Endothelial cell of umbilical vein (primary cell): ENCODE data around the gene KXD1. TPM values are rescaled to one million over a fixed set of nuclear protein-coding genes. Genes with fewer than 3 reads are reported as not detected.

ENCODE experiments used
- BruUV-seq: library from RNA; stranded (reverse); fragments of 400-500 nt; replicated peaks from 2 replicates; lab custom pipeline; 2021; lab: Mats Ljungman, UMichigan
- CTCF ChIA-PET: fragments of 300-600, 350-600 bp; sonication (Branson Sonifier 250); formaldehyde crosslinking; loops from one replicate; lab custom pipeline; 2021; ENCODE audit warnings: antibody characterized with exemption, inconsistent platforms; lab: Charles Lee
- POLR2A ChIA-PET: fragments of 300-600, 350-600 bp; sonication (Branson Sonifier 250); formaldehyde crosslinking; loops from one replicate; lab custom pipeline; 2021; ENCODE audit warnings: antibody characterized with exemption, inconsistent platforms; lab: Charles Lee
- DNase-seq: peaks from one replicate; pipeline ENCODE4 v3.0.0-alpha.2; 2011; ENCODE audit warnings: low read depth, low spot score
- FAIRE-seq: peaks from 2 replicates; lab custom pipeline; 2011; peaks lifted over from hg19 to GRCh38; lab: Jason Lieb, UNC
- H2AFZ ChIP-seq: 2 replicates; pipeline ENCODE4 v1.6.0; 2012; ENCODE audit warnings: low read depth, low read length, control low read depth, inconsistent platforms
- H3K27ac ChIP-seq: 2 replicates; pipeline ENCODE4 v1.5.1; 2011; ENCODE audit warnings: low read depth, mild to moderate bottlenecking, control low read depth, low read length, moderate library complexity; ENCODE audit not compliant: insufficient read depth
- H3K27me3 ChIP-seq, 2 experiments: 2 replicates each; pipeline versions ENCODE4 v1.6.0 to v1.6.1; 2011; ENCODE audit warnings: low read length in 2 of 2, mixed read lengths in 1 of 2; ENCODE audit not compliant: control insufficient read depth in 2 of 2, insufficient read depth in 2 of 2
- H3K36me3 ChIP-seq, 2 experiments: 2 replicates in 1 of 2; 3 replicates in 1 of 2; pipeline ENCODE4 v1.5.1; 2011; ENCODE audit warnings: low read length in 2 of 2, mild to moderate bottlenecking in 1 of 2, moderate library complexity in 1 of 2; ENCODE audit not compliant: control insufficient read depth in 2 of 2, insufficient read depth in 2 of 2; ENCODE audit errors: extremely low read depth in 1 of 2
- H3K4me1 ChIP-seq: 3 replicates; pipeline ENCODE4 v1.5.1; 2011; ENCODE audit warnings: mild to moderate bottlenecking, low read length; ENCODE audit not compliant: control insufficient read depth, insufficient read depth; ENCODE audit errors: extremely low read depth
- H3K4me2 ChIP-seq: 2 replicates; pipeline ENCODE4 v1.6.1; 2011; ENCODE audit warnings: low read length, control low read depth, mixed read lengths; ENCODE audit not compliant: insufficient read depth
- H3K4me3 ChIP-seq, 3 experiments: fragments of 200-600 bp in 1 of 3; sonication (generic), shearing (Covaris generic) in 1 of 3; replicated peaks in 1 of 3; 2 replicates each; pipeline ENCODE4 v1.5.1; 2011 to 2016; ENCODE audit warnings: control low read depth in 3 of 3, low read length in 3 of 3, mild to moderate bottlenecking in 2 of 3, inconsistent platforms in 1 of 3, low read depth in 1 of 3, moderate library complexity in 1 of 3; ENCODE audit not compliant: insufficient read depth in 1 of 3
- H3K79me2 ChIP-seq: 2 replicates; pipeline ENCODE4 v1.6.0; 2012; ENCODE audit warnings: low read length, inconsistent platforms; ENCODE audit not compliant: control insufficient read depth, insufficient read depth
- H3K9ac ChIP-seq: replicated peaks from 2 replicates; pipeline ENCODE3; 2011; ENCODE audit warnings: low read length, control low read depth; ENCODE audit not compliant: insufficient read depth; ENCODE audit errors: extremely low read depth
- H3K9me1 ChIP-seq: replicated peaks from 3 replicates; pipeline ENCODE4 v1.6.0; 2011; ENCODE audit warnings: mild to moderate bottlenecking, low read length; ENCODE audit not compliant: control insufficient read depth, insufficient read depth; ENCODE audit errors: extremely low read depth
- H3K9me3 ChIP-seq: replicated peaks from 2 replicates; pipeline ENCODE4 v1.5.1; 2012; ENCODE audit warnings: low read length, inconsistent platforms; ENCODE audit not compliant: control insufficient read depth, insufficient read depth
- H4K20me1 ChIP-seq: replicated peaks from 2 replicates; pipeline ENCODE3; 2011; ENCODE audit warnings: mild to moderate bottlenecking, low read length; ENCODE audit not compliant: control insufficient read depth, insufficient read depth; ENCODE audit errors: extremely low read depth
- EZH2 ChIP-seq: IDR thresholded peaks from 2 replicates; pipeline ENCODE4 v1.6.1; 2012; ENCODE audit warnings: borderline replicate concordance, low read depth, mild to moderate bottlenecking, moderate library complexity, low read length, inconsistent platforms; ENCODE audit not compliant: severe bottlenecking
- FOS ChIP-seq: IDR thresholded peaks from 2 replicates; pipeline ENCODE4 v1.6.1; 2011; ENCODE audit warnings: mild to moderate bottlenecking, low read length, moderate library complexity, borderline replicate concordance; ENCODE audit not compliant: insufficient read depth
- GATA2 ChIP-seq: IDR thresholded peaks from 2 replicates; pipeline ENCODE4 v1.7.0; 2011; ENCODE audit warnings: low read depth, mild to moderate bottlenecking, moderate library complexity, mixed read lengths, low read length; ENCODE audit not compliant: insufficient read length, insufficient read depth
- JUN ChIP-seq: IDR thresholded peaks from 2 replicates; pipeline ENCODE4 v1.6.1; 2011; ENCODE audit warnings: borderline replicate concordance, low read depth; ENCODE audit not compliant: insufficient read length, insufficient read depth
- MYC ChIP-seq: IDR thresholded peaks from one replicate; pipeline ENCODE4 v1.6.1; 2011; ENCODE audit warnings: mild to moderate bottlenecking, low read depth, low read length
- POLR2A ChIP-seq: IDR thresholded peaks from 2 replicates; pipeline ENCODE4 v1.6.1; 2012; ENCODE audit warnings: low read depth, mild to moderate bottlenecking, control low read depth, low read length
- POLR2AphosphoS5 ChIP-seq: IDR thresholded peaks from 2 replicates; pipeline ENCODE4 v1.6.1; 2012; ENCODE audit warnings: low read depth, mild to moderate bottlenecking, control low read depth, low read length, moderate library complexity; ENCODE audit not compliant: insufficient read depth
- dilution Hi-C: fragments of 300-500 bp; cut with MboI; formaldehyde crosslinking; loops from one replicate; pipeline ENCODE4 v1.15.0; 2019; ENCODE audit warnings: low sequenced_read_pairs; ENCODE audit not compliant: extremely low pct_ligation_motif_present
- intact Hi-C: fragments of 100-400 bp; cut with micrococcal nuclease; formaldehyde crosslinking; loops from one replicate; pipeline ENCODE4 v1.10.0; 2022
- polyA plus RNA-seq, 4 experiments: library from polyadenylated mRNA; depleted of rRNA in 3 of 4; stranded (reverse) in 3 of 4; unstranded in 1 of 4; fragments of >200 nt; gene quantifications; 2 replicates each; pipeline versions ENCODE4 v1.2.1 to v1.2.3, GENCODE V29; 2011 to 2012; ENCODE audit warnings: missing spikeins in 1 of 4
- total RNA-seq: library from RNA; stranded (reverse); gene quantifications from 2 replicates; pipeline ENCODE4 v1.2.3, GENCODE V29; 2021
- TF ChIP-seq, protein P1 (sequence below): IDR thresholded peaks from 2 replicates; pipeline ENCODE4 v1.6.1; 2011; ENCODE audit not compliant: insufficient read depth, insufficient read length
- TF ChIP-seq, protein P2 (sequence below), 2 donors: IDR thresholded peaks; 1 replicate in 1 of 2; 2 replicates in 1 of 2; pipeline ENCODE4 v1.5.1; 2011; ENCODE audit warnings: low read length in 2 of 2, mild to moderate bottlenecking in 2 of 2, moderate library complexity in 2 of 2, control low read depth in 1 of 2, inconsistent platforms in 1 of 2, low read depth in 1 of 2; ENCODE audit not compliant: insufficient read depth in 1 of 2; ENCODE audit errors: extremely low read depth in 1 of 2

Gene KXD1
- total and polyA plus RNA-seq, 2 donors (not counting 3 experiments of a cell fraction or from before 2014, with no cell fraction given), result 134 to 186 TPM

DNA sequence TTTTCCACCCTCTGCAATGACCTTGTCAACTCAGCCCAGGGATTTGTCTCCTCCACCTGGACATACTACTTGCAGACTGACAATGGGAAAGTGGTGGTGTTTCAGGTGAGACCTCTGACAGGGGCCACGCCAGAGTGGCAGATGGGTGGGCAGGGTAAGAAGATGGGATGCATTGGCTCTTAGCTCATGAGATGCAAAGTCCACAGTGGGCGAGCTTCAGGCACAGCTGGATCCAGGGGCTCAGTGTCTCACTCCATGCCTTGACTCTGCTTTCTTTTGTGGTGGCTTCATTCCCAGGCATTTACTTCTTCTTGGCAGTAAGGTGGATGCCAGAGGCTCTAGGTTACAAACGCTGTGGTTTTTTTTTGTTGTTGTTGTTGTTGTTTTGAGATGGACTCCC is 58.4 kb downstream of the KXD1 start:
- Histone ChIP-seq H3K27me3 (peaks cover 30 to 35% of the 10 kb centered on the region in 2 experiments), H2AFZ (no peak overlapping the region), H3K27ac (no peak overlapping the region), H3K4me3 (no peak overlapping the region), H3K9me3 (no peaks in the 10 kb centered on the region), H3K4me1 (peaks cover 11% of the 10 kb centered on the region), H3K36me3 (no peaks in the 10 kb centered on the region), H3K79me2 (no peaks in the 10 kb centered on the region), H3K9ac (no peak overlapping the region), H3K4me2 (no peak overlapping the region), H3K9me1 (no peaks in the 10 kb centered on the region), H4K20me1 (no peaks in the 10 kb centered on the region)
- ChIA-PET CTCF (no interaction called here), POLR2A (interaction anchor here (0.6 kb wide), 1 partner anchor 1235 kb away, joined by 7 read pairs; no protein-coding TSS in a partner anchor)
- TF ChIP-seq, protein P1, sequence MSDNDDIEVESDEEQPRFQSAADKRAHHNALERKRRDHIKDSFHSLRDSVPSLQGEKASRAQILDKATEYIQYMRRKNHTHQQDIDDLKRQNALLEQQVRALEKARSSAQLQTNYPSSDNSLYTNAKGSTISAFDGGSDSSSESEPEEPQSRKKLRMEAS, result no peak
- no peak for TF ChIP-seq EZH2
- TF ChIP-seq FOS, result no peak
- TF ChIP-seq JUN, result no peak
- no peak for TF ChIP-seq GATA2
- no peak for TF ChIP-seq POLR2AphosphoS5
- TF ChIP-seq, protein P2, sequence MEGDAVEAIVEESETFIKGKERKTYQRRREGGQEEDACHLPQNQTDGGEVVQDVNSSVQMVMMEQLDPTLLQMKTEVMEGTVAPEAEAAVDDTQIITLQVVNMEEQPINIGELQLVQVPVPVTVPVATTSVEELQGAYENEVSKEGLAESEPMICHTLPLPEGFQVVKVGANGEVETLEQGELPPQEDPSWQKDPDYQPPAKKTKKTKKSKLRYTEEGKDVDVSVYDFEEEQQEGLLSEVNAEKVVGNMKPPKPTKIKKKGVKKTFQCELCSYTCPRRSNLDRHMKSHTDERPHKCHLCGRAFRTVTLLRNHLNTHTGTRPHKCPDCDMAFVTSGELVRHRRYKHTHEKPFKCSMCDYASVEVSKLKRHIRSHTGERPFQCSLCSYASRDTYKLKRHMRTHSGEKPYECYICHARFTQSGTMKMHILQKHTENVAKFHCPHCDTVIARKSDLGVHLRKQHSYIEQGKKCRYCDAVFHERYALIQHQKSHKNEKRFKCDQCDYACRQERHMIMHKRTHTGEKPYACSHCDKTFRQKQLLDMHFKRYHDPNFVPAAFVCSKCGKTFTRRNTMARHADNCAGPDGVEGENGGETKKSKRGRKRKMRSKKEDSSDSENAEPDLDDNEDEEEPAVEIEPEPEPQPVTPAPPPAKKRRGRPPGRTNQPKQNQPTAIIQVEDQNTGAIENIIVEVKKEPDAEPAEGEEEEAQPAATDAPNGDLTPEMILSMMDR (IDR thresholded peaks at IDR 0.05; ENCODE audit: extremely low read depth in 1 of 2, insufficient read depth in 1 of 2, low read depth in 1 of 2, low read length in 2 of 2), result no peak
- no peak for TF ChIP-seq POLR2A
- no peak for TF ChIP-seq MYC
- dilution Hi-C loops, result no loop called here
- FAIRE-seq (no peak), DNase-seq (no peak)
- intact Hi-C loops, result no loop called here
- no TSS peak for BruUV-seq
